NOMO-1 (cell line): ENCODE data around the gene CRYGC.

ENCODE experiments used
- DNase-seq, 2 experiments: peaks; one replicate each; lab custom pipeline; 2025; ENCODE audit not compliant: unreplicated experiment in 2 of 2; lab: John Stamatoyannopoulos, UW

The CRYGC gene

GRCh38 chr2:208097313-208097712 is 32.3 kb downstream of the CRYGC start:
- no peak for DNase-seq

GRCh38 chr2:208096080-208096479 is 33.5 kb downstream of the CRYGC start:
- DNase-seq: no peak

GRCh38 chr2:208093128-208093527 is 36.5 kb downstream of the CRYGC start:
- peak in 1 of 2 experiments; percentile 19 for DNase-seq

GRCh38 chr2:208092093-208092832 is 37.4 kb downstream of the CRYGC start:
- no peak for DNase-seq

GRCh38 chr2:208090420-208090819 is 39.2 kb downstream of the CRYGC start:
- no peak for DNase-seq

GRCh38 chr2:208086029-208086428 is 43.6 kb downstream of the CRYGC start:
- peak in 1 of 2 experiments; percentile 39 for DNase-seq

- no peak for DNase-seq
Observed at GRCh38 chr2:208083807-208084206, 45.8 kb downstream of the CRYGC start.
